Liver (tissue), 9 donors: Measurements from ENCODE around the gene XPNPEP1. TPM values are rescaled to one million over a fixed set of nuclear protein-coding genes. Genes with fewer than 3 reads are reported as not detected.

Experiments
- DNase-seq: peaks from one replicate; pipeline ENCODE4 v3.0.0-alpha.2; 2017; ENCODE audit warnings: low spot score
- H3K27ac ChIP-seq, 2 donors: one replicate each; pipeline ENCODE4 v1.7.0; 2013; ENCODE audit warnings: inconsistent platforms in 2 of 2, low read length in 2 of 2, control low read depth in 1 of 2, low read depth in 1 of 2, mild to moderate bottlenecking in 1 of 2
- H3K27me3 ChIP-seq, 4 donors: one replicate each; pipeline versions ENCODE4 v1.6.1 to v1.7.0; 2013; ENCODE audit warnings: low read length in 3 of 4, inconsistent platforms in 1 of 4, mild to moderate bottlenecking in 1 of 4, moderate library complexity in 1 of 4; ENCODE audit not compliant: control insufficient read depth in 4 of 4, insufficient read depth in 4 of 4
- H3K36me3 ChIP-seq, 4 donors: one replicate each; pipeline versions ENCODE4 v1.6.1 to v1.7.0; 2013; ENCODE audit warnings: low read length in 3 of 4, mild to moderate bottlenecking in 3 of 4, low read depth in 1 of 4, moderate library complexity in 1 of 4; ENCODE audit not compliant: control insufficient read depth in 4 of 4, insufficient read depth in 3 of 4
- H3K4me1 ChIP-seq, 4 donors: one replicate each; pipeline versions ENCODE4 v1.6.1 to v1.7.0; 2013; ENCODE audit warnings: low read length in 3 of 4, mild to moderate bottlenecking in 3 of 4, moderate library complexity in 1 of 4; ENCODE audit not compliant: control insufficient read depth in 4 of 4, insufficient read depth in 4 of 4
- H3K4me3 ChIP-seq, 3 donors: one replicate each; pipeline versions ENCODE4 v1.6.1 to v1.7.0; 2013; ENCODE audit warnings: low read length in 3 of 3, control low read depth in 1 of 3, low read depth in 1 of 3, mild to moderate bottlenecking in 1 of 3
- H3K9ac ChIP-seq, 2 donors: one replicate each; pipeline ENCODE4 v1.7.0; 2013; ENCODE audit warnings: low read length in 2 of 2, mild to moderate bottlenecking in 2 of 2, moderate library complexity in 2 of 2, control low read depth in 1 of 2, low read depth in 1 of 2
- H3K9me3 ChIP-seq, 4 donors: one replicate each; pipeline versions ENCODE4 v1.6.1 to v1.7.0; 2013; ENCODE audit warnings: low read length in 3 of 4; ENCODE audit not compliant: control insufficient read depth in 4 of 4
- ATF3 ChIP-seq: IDR thresholded peaks from 2 replicates; pipeline ENCODE4 v1.6.1; 2016; ENCODE audit warnings: antibody characterized with exemption
- CTCF ChIP-seq: fragments of 150-350 bp; IDR thresholded peaks from 2 replicates; pipeline ENCODE4 v1.5.1; 2017; ENCODE audit warnings: improper control_type of control experiment, low read depth, low read length; ENCODE audit not compliant: missing input control
- EGR1 ChIP-seq, 2 donors: IDR thresholded peaks; 2 replicates each; pipeline ENCODE4 v1.6.1; 2016 to 2018; ENCODE audit warnings: antibody characterized with exemption in 2 of 2, low read depth in 2 of 2
- FOXA2 ChIP-seq: IDR thresholded peaks from 2 replicates; pipeline ENCODE4 v1.6.1; 2016; ENCODE audit warnings: antibody characterized with exemption
- GABPA ChIP-seq, 2 donors: IDR thresholded peaks in 1 of 2; conservative IDR thresholded peaks in 1 of 2; 2 replicates each; pipeline ENCODE4 v1.6.1; 2016; ENCODE audit warnings: antibody characterized with exemption in 2 of 2, mild to moderate bottlenecking in 1 of 2, moderate library complexity in 1 of 2
- HNF4A ChIP-seq, 2 donors: conservative IDR thresholded peaks; 2 replicates each; pipeline ENCODE4 v1.6.1; 2016; ENCODE audit warnings: antibody characterized with exemption in 2 of 2, mild to moderate bottlenecking in 2 of 2
- HNF4G ChIP-seq: IDR thresholded peaks from 2 replicates; pipeline ENCODE4 v1.6.1; 2016; ENCODE audit warnings: antibody characterized with exemption
- JUND ChIP-seq, 2 donors: IDR thresholded peaks; 2 replicates each; pipeline ENCODE4 v1.6.1; 2016; ENCODE audit warnings: antibody characterized with exemption in 2 of 2
- MAX ChIP-seq: IDR thresholded peaks from 2 replicates; pipeline ENCODE4 v1.6.1; 2016; ENCODE audit warnings: antibody characterized with exemption
- RAD21 ChIP-seq, 2 donors: IDR thresholded peaks; 2 replicates each; pipeline ENCODE4 v1.6.1; 2016; ENCODE audit warnings: antibody characterized with exemption in 2 of 2, mild to moderate bottlenecking in 2 of 2
- RXRA ChIP-seq, 2 donors: IDR thresholded peaks; 2 replicates each; pipeline ENCODE4 v1.6.1; 2017 to 2018; ENCODE audit warnings: antibody characterized with exemption in 2 of 2, mild to moderate bottlenecking in 1 of 2
- SP1 ChIP-seq: IDR thresholded peaks from 2 replicates; pipeline ENCODE4 v1.6.1; 2018; ENCODE audit warnings: antibody characterized with exemption, mild to moderate bottlenecking
- TAF1 ChIP-seq: conservative IDR thresholded peaks from 2 replicates; pipeline ENCODE4 v1.6.1; 2016; ENCODE audit warnings: antibody characterized with exemption, mild to moderate bottlenecking
- ZBTB33 ChIP-seq: IDR thresholded peaks from 2 replicates; pipeline ENCODE4 v1.6.1; 2016; ENCODE audit warnings: antibody characterized with exemption
- WGBS: extraction: QIAGEN DNeasy Blood & Tissue Kit; methylation state at CpG from one replicate; pipeline ENCODE4 v1.1.7; 2013; 5-methylcytosine and 5-hydroxymethylcytosine counted together
- polyA plus RNA-seq, 2 donors: library from polyadenylated mRNA; stranded (reverse) in 1 of 2; unstranded in 1 of 2; fragments of 200-250 nt in 1 of 2; fragments of >200 nt in 1 of 2; fragmentation: Nextera tagmentation in 1 of 2; extraction: Ambion mirVana in 1 of 2; gene quantifications; one replicate each; pipeline versions ENCODE4 v1.2.1 to v1.2.3, GENCODE V29; 2013 to 2015
- total RNA-seq, 2 donors: library from RNA; depleted of rRNA; stranded (reverse); fragments of >200 nt; gene quantifications; one replicate each; pipeline ENCODE4 v1.2.3, GENCODE V29; 2014
- donor health status: healthy.
- donor health status: healthy.
- donor health status: healthy.
- donor health status: healthy.
- donor health status: healthy.

Gene XPNPEP1
- total and polyA plus RNA-seq, 4 donors = 9.1 to 38.1 (median 27.3) TPM

- Histone ChIP-seq H3K9ac (no peak overlapping the region), H3K27me3 (no peaks in the 10 kb centered on the region), H3K36me3 (no peaks in the 10 kb centered on the region), H3K4me1 (no peaks in the 10 kb centered on the region), H3K4me3 (no peak overlapping the region), H3K27ac (no peak overlapping the region), H3K9me3 (no peaks in the 10 kb centered on the region)
- DNase-seq = no peak
- WGBS = 64% methylated on average over 4 of the region's 4 CpGs
- TF ChIP-seq SP1 = no peak
- no peak for TF ChIP-seq MAX
- no peak for TF ChIP-seq ZBTB33
- TF ChIP-seq HNF4A (conservative IDR thresholded peaks at IDR 0.05) = no peak
- TF ChIP-seq JUND (IDR thresholded peaks at IDR 0.05) = no peak
Measured at GRCh38 chr10:109945473-109946177, 22.3 kb upstream of the XPNPEP1 start.

GRCh38 chr10:109944613-109945012, 21.3 kb upstream of the XPNPEP1 start:
- H3K9ac ChIP-seq = no peak overlapping the region
- no peak for DNase-seq
- H3K9me3 ChIP-seq = no peaks in the 10 kb centered on the region
- 82% methylated on average over 1 of the region's 1 CpG for WGBS
- no peak overlapping the region for H3K27ac ChIP-seq
- H3K4me1 ChIP-seq = no peaks in the 10 kb centered on the region
- no peak overlapping the region for H3K4me3 ChIP-seq
- H3K36me3 ChIP-seq = no peaks in the 10 kb centered on the region
- TF ChIP-seq JUND (IDR thresholded peaks at IDR 0.05) = no peak
- no peak for TF ChIP-seq HNF4G
- no peak for TF ChIP-seq TAF1
- TF ChIP-seq MAX = no peak
- TF ChIP-seq HNF4A (conservative IDR thresholded peaks at IDR 0.05) = no peak
- H3K27me3 ChIP-seq = no peaks in the 10 kb centered on the region

GRCh38 chr10:109941236-109941862, 18.0 kb upstream of the XPNPEP1 start:
- no peak overlapping the region for H3K9ac ChIP-seq
- H3K27ac ChIP-seq = no peak overlapping the region
- WGBS = 88% methylated on average over 4 of the region's 4 CpGs
- TF ChIP-seq TAF1 (no peak), SP1 (no peak), CTCF (no peak), ATF3 (no peak), RAD21 (IDR thresholded peaks at IDR 0.05) (no peak), MAX (no peak), RXRA (IDR thresholded peaks at IDR 0.05) (no peak), FOXA2 (no peak), ZBTB33 (no peak), EGR1 (IDR thresholded peaks at IDR 0.05; ENCODE audit: low read depth in 2 of 2) (no peak), HNF4G (no peak), GABPA (IDR thresholded peaks at IDR 0.05 in 1 of 2, conservative IDR thresholded peaks at IDR 0.05 in 1 of 2) (no peak)
- no peaks in the 10 kb centered on the region for H3K27me3 ChIP-seq
- no peaks in the 10 kb centered on the region for H3K36me3 ChIP-seq
- H3K9me3 ChIP-seq = no peaks in the 10 kb centered on the region
- no peak overlapping the region for H3K4me3 ChIP-seq
- no peak for DNase-seq
- peaks cover 0 to 1% (median 0%) of the 10 kb centered on the region in 4 donors for H3K4me1 ChIP-seq
